ENCODE data around the gene MAPK8IP3. TPM values are rescaled to one million over a fixed set of nuclear protein-coding genes. Genes with fewer than 3 reads are reported as not detected.

Gene MAPK8IP3
- polyA plus RNA-seq, 1 donor (not counting 4 experiments of a cell fraction or from before 2014, with no cell fraction given): 11.7 TPM

- DNase-seq (ENCODE audit: low read depth, low spot score) (no peak), FAIRE-seq (no peak)
- H2AFZ ChIP-seq (ENCODE audit: control insufficient read depth, low read length): no peak overlapping the region
- no peak overlapping the region for H3K9ac ChIP-seq (ENCODE audit: control insufficient read depth, extremely low read depth, insufficient read depth, low read length)
- H3K9me1 ChIP-seq (ENCODE audit: control insufficient read depth, extremely low read depth, insufficient read depth, low read length): no peaks in the 10 kb centered on the region
- H3K4me2 ChIP-seq (ENCODE audit: control insufficient read depth, extremely low read depth, insufficient read depth, low read depth, low read length): no peak overlapping the region
- no peak for TF ChIP-seq EZH2 (IDR thresholded peaks at IDR 0.05; ENCODE audit: low read length)
- TF ChIP-seq, protein P1, sequence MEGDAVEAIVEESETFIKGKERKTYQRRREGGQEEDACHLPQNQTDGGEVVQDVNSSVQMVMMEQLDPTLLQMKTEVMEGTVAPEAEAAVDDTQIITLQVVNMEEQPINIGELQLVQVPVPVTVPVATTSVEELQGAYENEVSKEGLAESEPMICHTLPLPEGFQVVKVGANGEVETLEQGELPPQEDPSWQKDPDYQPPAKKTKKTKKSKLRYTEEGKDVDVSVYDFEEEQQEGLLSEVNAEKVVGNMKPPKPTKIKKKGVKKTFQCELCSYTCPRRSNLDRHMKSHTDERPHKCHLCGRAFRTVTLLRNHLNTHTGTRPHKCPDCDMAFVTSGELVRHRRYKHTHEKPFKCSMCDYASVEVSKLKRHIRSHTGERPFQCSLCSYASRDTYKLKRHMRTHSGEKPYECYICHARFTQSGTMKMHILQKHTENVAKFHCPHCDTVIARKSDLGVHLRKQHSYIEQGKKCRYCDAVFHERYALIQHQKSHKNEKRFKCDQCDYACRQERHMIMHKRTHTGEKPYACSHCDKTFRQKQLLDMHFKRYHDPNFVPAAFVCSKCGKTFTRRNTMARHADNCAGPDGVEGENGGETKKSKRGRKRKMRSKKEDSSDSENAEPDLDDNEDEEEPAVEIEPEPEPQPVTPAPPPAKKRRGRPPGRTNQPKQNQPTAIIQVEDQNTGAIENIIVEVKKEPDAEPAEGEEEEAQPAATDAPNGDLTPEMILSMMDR (optimal IDR thresholded peaks at IDR 0.05 in 1 of 3, IDR thresholded peaks at IDR 0.05 in 1 of 3, conservative IDR thresholded peaks at IDR 0.05 in 1 of 3; ENCODE audit: extremely low read depth in 1 of 3, insufficient read depth in 2 of 3, low read length in 3 of 3): no peak
- dilution Hi-C loops (cut with MboI; ENCODE audit: extremely low pct_ligation_motif_present, low sequenced_read_pairs): no loop called here
- H3K9me3 ChIP-seq (ENCODE audit: control insufficient read depth, low read depth, low read length): no peaks in the 10 kb centered on the region
- H3K4me1 ChIP-seq (ENCODE audit: control insufficient read depth, extremely low read depth, insufficient read depth, low read length): no peaks in the 10 kb centered on the region
- H3K27ac ChIP-seq (ENCODE audit: control insufficient read depth, insufficient read depth, low read length): no peak overlapping the region
- no peaks in the 10 kb centered on the region for H3K27me3 ChIP-seq (ENCODE audit: control insufficient read depth, extremely low read depth, insufficient read depth, low read length)
- H3K4me3 ChIP-seq (ENCODE audit: control insufficient read depth in 2 of 3, extremely low read depth in 1 of 3, insufficient read depth in 2 of 3, low read depth in 1 of 3, low read length in 3 of 3): no peak overlapping the region
- H3K79me2 ChIP-seq (ENCODE audit: control insufficient read depth, insufficient read depth, low read length): no peaks in the 10 kb centered on the region
- H3K36me3 ChIP-seq (ENCODE audit: control insufficient read depth in 2 of 2, extremely low read depth in 1 of 2, insufficient read depth in 2 of 2, low read length in 2 of 2): peaks cover 0 to 3% of the 10 kb centered on the region in 2 experiments
- no peaks in the 10 kb centered on the region for H4K20me1 ChIP-seq (ENCODE audit: control insufficient read depth, extremely low read depth, insufficient read depth, low read length)
Measured at GRCh38 chr16:1809281-1809801, 103.3 kb downstream of the MAPK8IP3 start.

DNA sequence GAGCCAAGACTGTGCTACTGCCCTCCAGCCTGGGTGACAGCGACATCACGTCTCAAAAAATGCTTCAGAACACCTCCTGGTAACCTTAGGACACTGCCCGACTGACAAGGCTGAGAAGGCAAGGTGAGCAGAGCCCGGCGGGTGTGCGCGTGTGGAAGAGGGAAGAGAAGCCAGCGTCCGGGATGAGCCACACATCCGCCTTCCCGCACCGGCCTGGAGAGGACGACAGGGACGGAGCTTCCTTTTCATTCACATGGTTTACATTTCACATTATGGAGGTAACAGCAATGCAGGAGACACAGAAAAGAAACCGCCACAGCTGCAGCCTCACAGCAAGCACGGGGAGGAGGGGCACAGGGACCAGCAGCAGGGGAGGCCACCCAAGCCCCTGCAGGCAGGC is 104.1 kb downstream of the MAPK8IP3 start:
- Histone ChIP-seq H3K4me1 (ENCODE audit: control insufficient read depth, extremely low read depth, insufficient read depth, low read length) (no peaks in the 10 kb centered on the region), H3K9me1 (ENCODE audit: control insufficient read depth, extremely low read depth, insufficient read depth, low read length) (no peaks in the 10 kb centered on the region), H3K9me3 (ENCODE audit: control insufficient read depth, low read depth, low read length) (no peaks in the 10 kb centered on the region), H3K79me2 (ENCODE audit: control insufficient read depth, insufficient read depth, low read length) (no peaks in the 10 kb centered on the region), H3K27ac (ENCODE audit: control insufficient read depth, insufficient read depth, low read length) (no peak overlapping the region), H3K36me3 (ENCODE audit: control insufficient read depth in 2 of 2, extremely low read depth in 1 of 2, insufficient read depth in 2 of 2, low read length in 2 of 2) (peaks cover 0 to 3% of the 10 kb centered on the region in 2 experiments), H2AFZ (ENCODE audit: control insufficient read depth, low read length) (no peak overlapping the region), H3K9ac (ENCODE audit: control insufficient read depth, extremely low read depth, insufficient read depth, low read length) (no peak overlapping the region), H3K27me3 (ENCODE audit: control insufficient read depth, extremely low read depth, insufficient read depth, low read length) (no peaks in the 10 kb centered on the region), H3K4me3 (ENCODE audit: control insufficient read depth in 2 of 3, extremely low read depth in 1 of 3, insufficient read depth in 2 of 3, low read depth in 1 of 3, low read length in 3 of 3) (no peak overlapping the region), H4K20me1 (ENCODE audit: control insufficient read depth, extremely low read depth, insufficient read depth, low read length) (no peaks in the 10 kb centered on the region), H3K4me2 (ENCODE audit: control insufficient read depth, extremely low read depth, insufficient read depth, low read depth, low read length) (no peak overlapping the region)
- TF ChIP-seq, protein P1 (optimal IDR thresholded peaks at IDR 0.05 in 1 of 3, IDR thresholded peaks at IDR 0.05 in 1 of 3, conservative IDR thresholded peaks at IDR 0.05 in 1 of 3; ENCODE audit: extremely low read depth in 1 of 3, insufficient read depth in 2 of 3, low read length in 3 of 3): no peak
- FAIRE-seq (no peak), DNase-seq (ENCODE audit: low read depth, low spot score) (no peak)
- dilution Hi-C loops (cut with MboI; ENCODE audit: extremely low pct_ligation_motif_present, low sequenced_read_pairs): no loop called here

Data from keratinocyte (primary cell).